Osteoblast (primary cell): Measurements from ENCODE around the gene AOPEP. TPM values are rescaled to one million over a fixed set of nuclear protein-coding genes. Genes with fewer than 3 reads are reported as not detected.
A peak's percentile ranks its signal among the peaks of the same experiment; 100 is the strongest.

Experiments used
- DNase-seq: peaks from one replicate; pipeline ENCODE4 v3.0.0; 2011; ENCODE audit warnings: low spot score, mixed read lengths; ENCODE audit not compliant: insufficient read length; ENCODE audit errors: missing footprints
- H2AFZ ChIP-seq: 2 replicates; pipeline ENCODE4 v1.6.0; 2011; ENCODE audit warnings: mild to moderate bottlenecking, low read length
- H3K27ac ChIP-seq: 2 replicates; pipeline ENCODE4 v1.5.1; 2011; ENCODE audit warnings: mild to moderate bottlenecking, low read depth, low read length, moderate library complexity
- H3K27me3 ChIP-seq: 2 replicates; pipeline ENCODE4 v1.6.0; 2012; ENCODE audit warnings: mild to moderate bottlenecking, control low read depth, inconsistent platforms, low read length, moderate library complexity; ENCODE audit not compliant: insufficient read depth
- H3K36me3 ChIP-seq: 2 replicates; pipeline ENCODE4 v1.5.1; 2011; ENCODE audit warnings: mild to moderate bottlenecking, low read length, control low read depth, moderate library complexity; ENCODE audit not compliant: insufficient read depth
- H3K4me1 ChIP-seq: 2 replicates; pipeline ENCODE4 v1.5.1; 2011; ENCODE audit warnings: mild to moderate bottlenecking, low read length, control low read depth, moderate library complexity; ENCODE audit not compliant: insufficient read depth
- H3K4me2 ChIP-seq: 2 replicates; pipeline ENCODE4 v1.6.0; 2011; ENCODE audit warnings: mild to moderate bottlenecking, low read length; ENCODE audit not compliant: insufficient read depth
- H3K4me3 ChIP-seq: fragments of 200-600 bp; sonication (generic); 3 replicates; pipeline ENCODE4 v1.5.1; 2012; ENCODE audit warnings: mild to moderate bottlenecking, low read length, inconsistent platforms; ENCODE audit not compliant: insufficient read depth
- H3K79me2 ChIP-seq: 2 replicates; pipeline ENCODE4 v1.6.0; 2012; ENCODE audit warnings: mild to moderate bottlenecking, low read length, control low read depth, inconsistent platforms; ENCODE audit not compliant: insufficient read depth
- H3K9me3 ChIP-seq: 2 replicates; pipeline ENCODE4 v1.5.1; 2011; ENCODE audit warnings: low read depth, low read length, control low read depth
- H4K20me1 ChIP-seq: 2 replicates; pipeline ENCODE4 v1.6.0; 2012; ENCODE audit warnings: mild to moderate bottlenecking, low read length, control low read depth; ENCODE audit not compliant: insufficient read depth
- total RNA-seq: library from RNA; depleted of rRNA; stranded (reverse); fragments of >200 nt; gene quantifications from 2 replicates; pipeline ENCODE4 v1.2.3, GENCODE V29; 2012
- TF ChIP-seq, protein P1 (sequence below): IDR thresholded peaks from 2 replicates; pipeline ENCODE4 v1.5.1; 2011; ENCODE audit warnings: mild to moderate bottlenecking, low read depth, low read length, moderate library complexity; ENCODE audit errors: extremely low read depth

The AOPEP gene
- total RNA-seq, 1 donor, result 131 TPM

- H3K36me3 ChIP-seq, result no peaks in the 10 kb centered on the region
- no peak overlapping the region for H3K4me2 ChIP-seq
- H3K79me2 ChIP-seq, result peaks cover 7% of the 10 kb centered on the region
- TF ChIP-seq, protein P1, sequence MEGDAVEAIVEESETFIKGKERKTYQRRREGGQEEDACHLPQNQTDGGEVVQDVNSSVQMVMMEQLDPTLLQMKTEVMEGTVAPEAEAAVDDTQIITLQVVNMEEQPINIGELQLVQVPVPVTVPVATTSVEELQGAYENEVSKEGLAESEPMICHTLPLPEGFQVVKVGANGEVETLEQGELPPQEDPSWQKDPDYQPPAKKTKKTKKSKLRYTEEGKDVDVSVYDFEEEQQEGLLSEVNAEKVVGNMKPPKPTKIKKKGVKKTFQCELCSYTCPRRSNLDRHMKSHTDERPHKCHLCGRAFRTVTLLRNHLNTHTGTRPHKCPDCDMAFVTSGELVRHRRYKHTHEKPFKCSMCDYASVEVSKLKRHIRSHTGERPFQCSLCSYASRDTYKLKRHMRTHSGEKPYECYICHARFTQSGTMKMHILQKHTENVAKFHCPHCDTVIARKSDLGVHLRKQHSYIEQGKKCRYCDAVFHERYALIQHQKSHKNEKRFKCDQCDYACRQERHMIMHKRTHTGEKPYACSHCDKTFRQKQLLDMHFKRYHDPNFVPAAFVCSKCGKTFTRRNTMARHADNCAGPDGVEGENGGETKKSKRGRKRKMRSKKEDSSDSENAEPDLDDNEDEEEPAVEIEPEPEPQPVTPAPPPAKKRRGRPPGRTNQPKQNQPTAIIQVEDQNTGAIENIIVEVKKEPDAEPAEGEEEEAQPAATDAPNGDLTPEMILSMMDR, result no peak
- no peaks in the 10 kb centered on the region for H3K9me3 ChIP-seq
- H3K4me1 ChIP-seq, result peaks cover 36% of the 10 kb centered on the region
- no peak overlapping the region for H3K27ac ChIP-seq
- H3K4me3 ChIP-seq, result no peak overlapping the region
- no peaks in the 10 kb centered on the region for H4K20me1 ChIP-seq
- no peak overlapping the region for H2AFZ ChIP-seq
- H3K27me3 ChIP-seq, result no peaks in the 10 kb centered on the region
- no peak for DNase-seq
Measured at GRCh38 chr9:94882966-94883641, 156.6 kb downstream of the AOPEP start.

DNA sequence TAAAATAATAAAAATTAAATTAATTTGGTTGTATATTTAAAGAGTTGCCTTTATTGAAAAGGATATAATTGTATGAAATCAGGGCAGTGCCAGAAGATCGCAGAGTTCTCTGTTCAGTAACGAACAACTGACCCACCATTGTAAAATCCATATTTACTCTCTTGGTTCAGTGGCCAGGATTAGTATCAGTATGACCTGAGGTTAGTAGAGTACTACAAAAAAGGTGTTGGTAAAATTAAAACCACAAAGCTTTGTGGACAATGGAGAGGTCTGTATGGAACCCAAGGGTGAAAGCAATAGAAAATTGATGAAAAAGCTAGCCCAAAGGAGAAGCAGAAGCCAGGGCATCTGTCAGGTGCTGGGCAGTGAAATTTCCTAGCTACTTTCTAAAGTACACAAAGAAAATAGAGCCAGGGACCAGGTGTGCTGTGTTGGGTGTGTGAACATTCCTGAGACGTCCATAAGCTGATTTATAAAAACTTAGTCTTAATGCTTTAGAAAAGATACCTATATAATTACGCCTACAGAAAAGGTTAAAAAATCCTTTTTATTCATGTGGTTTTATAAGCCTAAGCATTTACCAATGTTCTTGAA, 159.5 kb downstream of the AOPEP start:
- Histone ChIP-seq H3K79me2 (peaks cover 10% of the 10 kb centered on the region), H4K20me1 (no peaks in the 10 kb centered on the region), H3K4me1 (peaks cover 20% of the 10 kb centered on the region), H2AFZ (no peak overlapping the region), H3K36me3 (no peaks in the 10 kb centered on the region), H3K4me3 (no peak overlapping the region), H3K4me2 (no peak overlapping the region), H3K27me3 (no peaks in the 10 kb centered on the region), H3K9me3 (no peaks in the 10 kb centered on the region), H3K27ac (no peak overlapping the region)
- TF ChIP-seq, protein P1, result no peak
- no peak for DNase-seq

GRCh38 chr9:94887721-94888120, 161.2 kb downstream of the AOPEP start:
- no peaks in the 10 kb centered on the region for H3K9me3 ChIP-seq
- H3K4me3 ChIP-seq, result no peak overlapping the region
- H3K27ac ChIP-seq, result peak overlapping the region; percentile 4
- peaks cover 10% of the 10 kb centered on the region for H3K79me2 ChIP-seq
- H3K4me2 ChIP-seq, result no peak overlapping the region
- H3K36me3 ChIP-seq, result no peaks in the 10 kb centered on the region
- no peak for DNase-seq
- TF ChIP-seq, protein P1, result no peak
- no peaks in the 10 kb centered on the region for H3K27me3 ChIP-seq
- no peaks in the 10 kb centered on the region for H4K20me1 ChIP-seq
- H3K4me1 ChIP-seq, result peaks cover 24% of the 10 kb centered on the region
- H2AFZ ChIP-seq, result no peak overlapping the region

GRCh38 chr9:94888775-94889174, 162.3 kb downstream of the AOPEP start:
- no peaks in the 10 kb centered on the region for H3K27me3 ChIP-seq
- no peaks in the 10 kb centered on the region for H3K9me3 ChIP-seq
- H3K4me2 ChIP-seq, result no peak overlapping the region
- H3K36me3 ChIP-seq, result no peaks in the 10 kb centered on the region
- DNase-seq, result no peak
- H3K27ac ChIP-seq, result no peak overlapping the region
- TF ChIP-seq, protein P1, result no peak
- no peak overlapping the region for H3K4me3 ChIP-seq
- H3K79me2 ChIP-seq, result peaks cover 10% of the 10 kb centered on the region
- H2AFZ ChIP-seq, result no peak overlapping the region
- H3K4me1 ChIP-seq, result peaks cover 25% of the 10 kb centered on the region
- no peaks in the 10 kb centered on the region for H4K20me1 ChIP-seq
